Ishikawa (cell line): ENCODE measurements around the gene BMP2K.

Experiments
- CEBPB ChIP-seq: IDR thresholded peaks from 2 replicates; pipeline ENCODE4 v1.6.1; 2012
- CREB1 ChIP-seq: IDR thresholded peaks from 2 replicates; pipeline ENCODE4 v1.6.1; 2012; ENCODE audit warnings: low read depth
- EGR1 ChIP-seq: IDR thresholded peaks from 2 replicates; pipeline ENCODE4 v1.6.1; 2012
- EP300 ChIP-seq: IDR thresholded peaks from 2 replicates; pipeline ENCODE4 v1.6.1; 2012; ENCODE audit warnings: borderline replicate concordance
- FOXM1 ChIP-seq: IDR thresholded peaks from 2 replicates; pipeline ENCODE4 v1.6.1; 2012; ENCODE audit warnings: low read depth, borderline replicate concordance
- NFIC ChIP-seq: IDR thresholded peaks from 2 replicates; pipeline ENCODE4 v1.6.1; 2012
- RAD21 ChIP-seq: IDR thresholded peaks from 2 replicates; pipeline ENCODE4 v1.6.1; 2012; ENCODE audit warnings: low read depth
- TAF1 ChIP-seq: IDR thresholded peaks from 2 replicates; pipeline ENCODE4 v1.6.1; 2012; ENCODE audit warnings: low read depth, mild to moderate bottlenecking
- TCF12 ChIP-seq: IDR thresholded peaks from 2 replicates; pipeline ENCODE4 v1.6.1; 2012; ENCODE audit warnings: low read depth
- TEAD4 ChIP-seq: IDR thresholded peaks from 2 replicates; pipeline ENCODE4 v1.6.1; 2012
- YY1 ChIP-seq: IDR thresholded peaks from 2 replicates; pipeline ENCODE4 v1.6.1; 2012; ENCODE audit warnings: low read depth
- ZBTB7A ChIP-seq: IDR thresholded peaks from 2 replicates; pipeline ENCODE4 v1.6.1; 2012; ENCODE audit warnings: low read depth
- TF ChIP-seq, protein P1 (sequence below): IDR thresholded peaks from 2 replicates; pipeline ENCODE4 v1.6.1; 2012; ENCODE audit warnings: low read depth, mild to moderate bottlenecking
- TF ChIP-seq, protein P2 (sequence below): IDR thresholded peaks from 2 replicates; pipeline ENCODE4 v1.6.1; 2012
- TF ChIP-seq, protein P3 (sequence below): IDR thresholded peaks from 2 replicates; pipeline ENCODE4 v1.6.1; 2012

BMP2K gene

DNA sequence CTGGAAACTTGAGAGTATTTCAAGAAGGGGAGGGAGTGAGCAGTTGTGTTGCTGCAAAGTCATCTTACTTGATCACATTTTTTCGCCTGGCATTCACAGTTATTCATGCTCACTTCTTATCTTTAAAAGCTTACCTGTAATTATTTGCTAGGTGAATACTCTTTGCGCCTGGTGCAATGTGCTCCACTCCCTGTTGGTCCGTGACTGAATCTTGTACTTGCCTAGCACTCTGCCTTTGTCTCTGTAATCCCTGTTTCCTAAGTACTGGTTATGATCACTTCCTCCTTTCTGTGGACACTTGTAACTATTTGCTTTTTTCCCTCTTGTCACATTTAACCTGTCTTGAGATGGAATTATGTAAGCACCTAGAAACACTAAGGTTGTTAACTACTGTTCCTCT lies 5.8 kb downstream of the BMP2K start:
- TF ChIP-seq YY1 (no peak), TEAD4 (no peak), NFIC (no peak), CEBPB (no peak), EP300 (no peak), TAF1 (no peak)
- TF ChIP-seq, protein P1, sequence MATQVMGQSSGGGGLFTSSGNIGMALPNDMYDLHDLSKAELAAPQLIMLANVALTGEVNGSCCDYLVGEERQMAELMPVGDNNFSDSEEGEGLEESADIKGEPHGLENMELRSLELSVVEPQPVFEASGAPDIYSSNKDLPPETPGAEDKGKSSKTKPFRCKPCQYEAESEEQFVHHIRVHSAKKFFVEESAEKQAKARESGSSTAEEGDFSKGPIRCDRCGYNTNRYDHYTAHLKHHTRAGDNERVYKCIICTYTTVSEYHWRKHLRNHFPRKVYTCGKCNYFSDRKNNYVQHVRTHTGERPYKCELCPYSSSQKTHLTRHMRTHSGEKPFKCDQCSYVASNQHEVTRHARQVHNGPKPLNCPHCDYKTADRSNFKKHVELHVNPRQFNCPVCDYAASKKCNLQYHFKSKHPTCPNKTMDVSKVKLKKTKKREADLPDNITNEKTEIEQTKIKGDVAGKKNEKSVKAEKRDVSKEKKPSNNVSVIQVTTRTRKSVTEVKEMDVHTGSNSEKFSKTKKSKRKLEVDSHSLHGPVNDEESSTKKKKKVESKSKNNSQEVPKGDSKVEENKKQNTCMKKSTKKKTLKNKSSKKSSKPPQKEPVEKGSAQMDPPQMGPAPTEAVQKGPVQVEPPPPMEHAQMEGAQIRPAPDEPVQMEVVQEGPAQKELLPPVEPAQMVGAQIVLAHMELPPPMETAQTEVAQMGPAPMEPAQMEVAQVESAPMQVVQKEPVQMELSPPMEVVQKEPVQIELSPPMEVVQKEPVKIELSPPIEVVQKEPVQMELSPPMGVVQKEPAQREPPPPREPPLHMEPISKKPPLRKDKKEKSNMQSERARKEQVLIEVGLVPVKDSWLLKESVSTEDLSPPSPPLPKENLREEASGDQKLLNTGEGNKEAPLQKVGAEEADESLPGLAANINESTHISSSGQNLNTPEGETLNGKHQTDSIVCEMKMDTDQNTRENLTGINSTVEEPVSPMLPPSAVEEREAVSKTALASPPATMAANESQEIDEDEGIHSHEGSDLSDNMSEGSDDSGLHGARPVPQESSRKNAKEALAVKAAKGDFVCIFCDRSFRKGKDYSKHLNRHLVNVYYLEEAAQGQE = no peak
- TF ChIP-seq, protein P2, sequence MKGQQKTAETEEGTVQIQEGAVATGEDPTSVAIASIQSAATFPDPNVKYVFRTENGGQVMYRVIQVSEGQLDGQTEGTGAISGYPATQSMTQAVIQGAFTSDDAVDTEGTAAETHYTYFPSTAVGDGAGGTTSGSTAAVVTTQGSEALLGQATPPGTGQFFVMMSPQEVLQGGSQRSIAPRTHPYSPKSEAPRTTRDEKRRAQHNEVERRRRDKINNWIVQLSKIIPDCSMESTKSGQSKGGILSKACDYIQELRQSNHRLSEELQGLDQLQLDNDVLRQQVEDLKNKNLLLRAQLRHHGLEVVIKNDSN = no peak

DNA sequence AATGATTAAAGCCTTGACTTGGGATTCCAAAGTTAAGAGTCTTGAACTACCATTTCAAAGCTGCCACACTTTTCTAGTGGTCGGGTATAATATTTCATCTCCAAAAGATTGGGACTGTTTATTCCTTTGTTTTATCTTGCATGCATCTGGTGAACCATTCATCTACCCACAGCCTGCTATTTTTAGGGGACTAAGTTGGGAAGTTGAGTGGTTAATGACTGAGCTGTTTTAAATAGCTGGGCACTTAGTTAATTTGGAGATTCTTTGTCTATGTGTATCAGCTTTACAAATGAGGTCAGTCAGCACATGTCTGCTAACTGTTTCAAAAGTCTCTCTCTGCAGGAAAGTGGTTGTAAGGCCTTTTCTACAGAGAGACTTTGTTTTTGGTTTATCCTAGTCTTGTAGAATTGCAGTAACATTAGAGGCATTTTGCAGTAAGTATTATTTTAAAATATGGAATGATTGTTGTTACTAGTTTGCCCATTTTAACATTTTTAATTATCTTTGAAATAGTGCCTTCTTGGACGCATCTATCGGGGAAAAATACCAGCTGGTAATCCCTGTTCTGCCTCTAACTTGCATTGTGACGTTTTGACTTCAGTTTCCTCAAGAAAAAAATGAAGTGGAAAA lies 8.2 kb downstream of the BMP2K start:
- TF ChIP-seq FOXM1 (no peak), TAF1 (no peak), EGR1 (no peak), NFIC (no peak), ZBTB7A (no peak), CEBPB (no peak), EP300 (no peak)
- TF ChIP-seq, protein P1 = no peak

DNA sequence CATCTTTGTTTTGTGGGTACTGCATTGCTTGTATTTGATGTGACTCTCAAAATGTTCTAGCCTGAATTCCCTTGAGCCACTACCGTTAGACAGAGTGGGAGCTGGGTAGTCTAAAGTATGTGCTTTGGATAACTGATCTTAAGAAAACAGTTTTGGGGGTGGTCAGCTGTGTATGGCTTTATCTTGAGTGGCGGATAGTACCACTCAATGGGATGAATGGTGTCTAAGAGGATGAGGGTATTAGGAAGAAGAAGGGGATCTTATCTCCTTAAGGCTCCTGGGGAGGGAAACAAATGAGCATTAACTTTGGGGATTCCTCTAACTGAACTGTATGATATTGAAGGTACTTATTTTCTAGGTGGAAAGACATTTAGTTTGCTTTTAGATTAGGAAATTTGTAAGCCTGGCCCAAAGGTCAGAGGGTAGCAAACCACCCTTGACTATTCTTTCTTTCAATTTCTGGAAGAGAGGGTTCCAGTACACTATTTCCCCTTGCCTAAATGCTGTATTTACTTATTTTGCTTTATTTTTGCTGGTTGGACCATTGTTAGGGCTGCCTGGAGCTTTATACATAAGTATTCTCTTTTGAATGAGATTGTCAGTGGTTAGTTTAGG lies 11.3 kb downstream of the BMP2K start:
- TF ChIP-seq NFIC (no peak), FOXM1 (no peak), EP300 (no peak), CREB1 (no peak), YY1 (no peak)
- TF ChIP-seq, protein P2 = no peak

DNA sequence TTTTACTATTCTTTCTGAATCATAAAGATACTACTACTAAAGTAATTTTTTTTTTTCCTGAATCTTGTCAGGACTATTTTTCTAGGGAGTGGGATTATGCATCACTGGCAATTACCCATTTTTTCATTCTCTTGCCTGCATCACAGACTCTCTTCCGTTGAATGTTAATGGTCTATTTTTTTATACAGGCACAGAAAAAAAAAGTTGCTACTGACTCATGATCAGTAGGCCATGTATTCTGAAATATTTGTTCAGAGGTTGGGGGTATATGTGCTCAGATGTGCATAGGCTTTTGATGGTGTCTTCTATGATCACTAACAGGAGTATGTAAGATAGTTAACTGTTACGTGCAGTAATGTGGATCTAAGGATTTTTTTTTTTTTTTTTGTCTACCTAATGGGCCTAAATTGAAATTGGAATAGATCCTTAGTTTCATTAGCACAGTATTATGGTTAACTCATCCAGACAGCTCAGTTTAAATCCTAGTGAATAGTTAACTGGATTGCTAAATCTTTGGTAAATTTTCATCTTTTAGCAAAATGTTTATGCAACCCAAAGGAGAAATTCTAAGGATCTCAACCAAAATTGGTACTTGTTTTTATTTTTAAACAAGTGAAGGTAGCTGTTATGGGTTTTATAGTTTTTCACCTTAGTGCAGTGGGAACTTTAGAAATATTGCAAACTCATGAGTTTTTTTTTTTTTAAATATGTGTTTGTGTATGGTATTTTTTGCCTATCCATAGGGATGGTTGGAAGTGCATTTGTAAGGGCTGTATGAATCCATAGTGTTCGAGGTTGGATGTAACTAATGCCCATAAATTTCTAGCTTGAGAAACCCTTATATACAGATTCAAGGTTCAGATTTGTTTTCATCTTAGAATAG lies 12.1 kb downstream of the BMP2K start:
- TF ChIP-seq EGR1 (no peak), TCF12 (no peak)

DNA sequence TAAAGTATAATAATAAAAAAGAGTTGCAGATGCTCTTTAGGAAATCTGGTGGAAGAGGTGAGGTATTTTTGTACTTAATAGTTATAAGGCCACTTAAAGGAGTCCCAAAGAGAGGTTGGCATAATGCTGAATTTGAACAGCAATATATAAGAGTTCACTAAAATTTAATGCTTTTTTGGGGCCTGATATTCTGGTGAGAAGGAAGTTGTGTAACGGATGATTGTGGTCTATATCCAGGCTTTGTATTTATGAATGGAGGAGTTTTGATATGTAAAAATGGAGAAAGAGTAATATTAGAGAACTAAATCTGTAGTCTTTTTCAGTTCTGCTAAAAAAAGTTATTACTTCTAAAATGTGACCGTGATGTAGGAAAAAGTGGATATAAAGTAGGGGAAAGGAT lies 20.4 kb downstream of the BMP2K start:
- TF ChIP-seq YY1 (no peak), EP300 (no peak), RAD21 (no peak), NFIC (no peak), EGR1 (no peak), FOXM1 (no peak), TEAD4 (no peak), ZBTB7A (no peak), TAF1 (no peak)
- TF ChIP-seq, protein P2 = no peak
- TF ChIP-seq, protein P3, sequence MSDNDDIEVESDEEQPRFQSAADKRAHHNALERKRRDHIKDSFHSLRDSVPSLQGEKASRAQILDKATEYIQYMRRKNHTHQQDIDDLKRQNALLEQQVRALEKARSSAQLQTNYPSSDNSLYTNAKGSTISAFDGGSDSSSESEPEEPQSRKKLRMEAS = no peak
- TF ChIP-seq, protein P1 = no peak
